Activated CD4-positive, CD25-positive, alpha-beta regulatory T cell treated with anti-CD3 and anti-CD28 coated beads, Interleukin-2, amount 50 U/mL, for 24 hours (primary cell): ENCODE data around the gene SHCBP1L.
A peak's percentile ranks its signal among the peaks of the same experiment; 100 is the strongest.
"Not testable (repeated sequence)": the region's sequence is repeated elsewhere in the genome, so short reads cannot be mapped to it uniquely, and the experiment has no call there.

Experiments used
- ATAC-seq, 2 donors: fragments of 150-1000 bp; cut with Tn5 transposase; one replicate each; pipeline ENCODE4 v1.10.0; 2021; ENCODE audit warnings: mild to moderate bottlenecking in 1 of 2, moderate library complexity in 1 of 2

The SHCBP1L gene

DNA sequence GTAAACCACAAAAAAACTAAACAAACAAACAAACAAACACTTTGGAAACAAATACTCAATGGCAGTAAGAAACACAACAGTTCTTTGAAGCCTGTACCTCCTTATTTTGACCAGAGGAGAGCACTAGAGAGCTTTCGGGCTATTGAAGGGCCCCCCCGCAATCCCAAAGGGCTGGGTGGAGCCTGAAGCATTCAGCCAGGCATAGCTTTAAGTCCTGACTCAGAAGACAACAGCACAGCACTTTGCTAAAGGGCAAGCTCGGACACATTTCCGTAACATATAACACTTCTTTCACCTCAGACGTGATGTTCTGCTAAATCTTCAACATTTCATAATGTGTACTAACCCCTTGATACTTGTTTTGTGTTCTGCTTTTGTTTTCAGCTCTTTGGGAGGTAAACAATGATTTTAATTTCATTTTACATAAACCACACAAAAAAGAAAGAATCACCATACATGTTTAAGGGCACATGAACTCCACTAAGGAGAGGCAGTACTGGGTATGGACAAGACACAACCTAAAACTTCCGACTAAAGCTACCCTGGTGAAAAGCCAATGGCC, 9.7 kb upstream of the SHCBP1L start:
- peak in 1 of 2 donors; percentile 56 for ATAC-seq

GRCh38 chr1:182960046-182960445, 7.1 kb upstream of the SHCBP1L start:
- ATAC-seq, result no peak

- no peak for ATAC-seq
Measured at GRCh38 chr1:182957902-182958395, 5.0 kb upstream of the SHCBP1L start.

GRCh38 chr1:182956708-182957365, 3.9 kb upstream of the SHCBP1L start:
- no peak for ATAC-seq

DNA sequence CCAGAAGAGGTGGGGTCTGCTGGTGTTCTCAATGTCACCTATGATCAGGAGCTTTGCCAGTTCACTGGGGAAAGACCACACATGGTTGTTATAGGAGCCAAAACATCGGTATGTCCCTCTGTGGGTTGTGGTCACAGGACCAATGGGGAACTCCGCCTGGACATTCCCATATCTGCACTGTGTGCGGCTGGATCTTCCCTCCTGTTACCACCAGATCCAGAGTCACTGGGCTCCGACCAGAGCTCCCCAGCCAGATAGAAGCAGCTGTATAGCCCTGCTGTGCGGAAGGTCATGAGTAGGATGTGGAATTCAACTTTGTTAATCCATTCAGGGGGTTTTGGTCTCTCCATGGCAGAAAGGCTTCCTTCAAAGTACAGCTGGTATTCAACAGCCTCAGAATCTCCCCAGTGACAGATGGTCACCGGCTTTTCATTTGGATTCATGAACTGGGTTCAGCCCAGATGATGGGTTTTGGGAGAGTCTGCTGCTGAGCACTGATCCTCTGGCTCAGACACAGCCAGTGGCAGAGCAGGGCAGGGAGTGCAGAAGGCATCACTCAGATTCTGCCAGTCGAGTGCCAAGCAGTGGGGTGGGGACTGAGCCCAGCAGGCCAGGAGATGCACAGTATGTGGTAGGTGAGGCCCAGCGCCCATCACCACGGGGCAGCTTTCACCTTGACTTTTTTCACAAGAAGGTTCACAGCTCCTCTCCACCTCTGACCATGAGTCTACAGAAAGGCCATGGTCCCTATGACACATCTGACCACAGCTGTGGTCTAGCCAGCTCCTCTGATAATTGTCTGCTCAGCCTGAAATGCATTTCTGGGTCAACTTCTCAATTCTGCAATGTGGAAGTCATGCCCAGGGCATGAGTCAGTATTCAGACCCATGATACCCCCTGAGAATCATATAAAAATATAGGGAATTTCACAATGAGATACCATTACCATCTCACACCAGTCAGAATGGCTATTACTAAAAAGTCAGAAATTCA, 2.9 kb upstream of the SHCBP1L start:
- no peak for ATAC-seq

DNA sequence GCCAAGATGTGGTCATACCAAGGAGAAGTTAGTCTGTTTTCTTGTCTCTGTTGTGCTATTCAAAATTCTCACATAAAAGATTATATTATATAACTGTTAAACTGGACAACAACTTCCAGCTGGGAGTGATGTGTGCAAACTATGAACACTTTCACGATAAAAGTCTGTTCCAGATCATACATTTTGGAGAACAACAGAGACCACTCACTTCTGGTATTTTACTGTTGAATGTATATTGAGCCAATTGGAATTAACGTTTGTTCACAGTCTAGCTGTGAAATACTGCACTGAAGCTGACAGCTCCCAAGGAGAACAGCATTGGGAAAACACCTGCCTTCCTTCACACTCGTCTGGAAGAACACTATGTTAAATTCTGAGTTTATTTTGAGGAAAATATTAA, 860 bp upstream of the SHCBP1L start:
- no peak for ATAC-seq

GRCh38 chr1:182943336-182943735, 9.6 kb downstream of the SHCBP1L start:
- ATAC-seq, result not testable (repeated sequence)

DNA sequence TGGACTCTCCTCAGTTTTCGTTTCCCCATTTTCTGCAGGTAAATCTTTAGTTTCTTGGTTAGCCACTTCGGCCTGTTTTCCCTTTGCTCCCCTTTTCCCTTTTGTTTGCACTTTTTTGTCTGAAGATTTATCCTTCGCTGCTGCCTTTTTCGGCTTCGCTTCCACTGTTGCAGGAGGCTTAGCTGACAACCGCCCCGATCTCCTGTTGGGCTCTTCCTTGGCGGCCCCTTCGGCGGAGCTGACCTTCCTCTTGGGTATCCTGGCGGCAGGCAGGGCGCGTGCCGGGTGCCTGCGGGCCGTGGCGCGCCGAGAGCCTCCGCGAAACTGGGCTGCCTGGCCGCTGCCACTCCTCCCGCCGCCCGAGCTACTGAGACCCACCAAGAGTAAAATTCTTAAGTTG, 10.8 kb downstream of the SHCBP1L start:
- not testable (repeated sequence) for ATAC-seq

DNA sequence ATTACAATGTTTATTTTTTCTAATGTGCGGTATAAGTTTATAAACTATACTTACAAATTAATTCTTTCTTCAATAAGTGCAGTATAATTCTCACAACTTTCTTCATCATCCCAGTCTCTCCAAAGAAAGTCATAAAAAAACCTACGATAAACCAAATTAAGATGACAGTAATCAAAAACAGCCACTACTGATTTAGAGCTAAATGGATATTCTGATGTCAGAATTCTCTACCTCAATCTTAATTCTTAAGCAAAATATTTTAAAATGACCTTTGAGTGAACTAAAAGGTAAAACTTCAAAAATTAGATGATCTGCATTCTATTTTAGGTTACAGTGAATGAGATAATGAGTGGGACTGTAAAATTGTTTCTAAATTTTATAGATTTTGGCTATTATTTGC, 13.6 kb downstream of the SHCBP1L start:
- no peak for ATAC-seq

GRCh38 chr1:182935716-182936115, 17.2 kb downstream of the SHCBP1L start:
- no peak for ATAC-seq

DNA sequence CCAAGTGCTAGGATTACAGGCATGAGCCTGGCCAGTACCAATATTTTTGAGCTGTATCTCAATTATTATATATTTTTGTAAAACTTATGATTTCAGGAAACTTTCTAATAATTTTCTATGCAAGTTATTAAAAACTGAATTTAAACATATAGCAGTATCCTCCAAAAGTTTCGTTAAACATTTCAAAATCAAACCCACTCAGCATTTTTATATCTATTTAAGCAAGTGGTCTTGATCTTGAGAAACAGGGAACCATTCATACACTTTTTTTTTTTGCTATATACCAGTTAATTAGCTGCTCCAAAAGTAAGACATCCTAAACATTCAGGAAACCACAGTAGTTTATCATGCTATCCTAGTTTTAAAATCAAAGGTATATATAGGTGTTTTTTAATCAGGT, 22.0 kb downstream of the SHCBP1L start:
- no peak for ATAC-seq

- ATAC-seq, result no peak
Measured at GRCh38 chr1:182927693-182928433, 25.1 kb downstream of the SHCBP1L start.

DNA sequence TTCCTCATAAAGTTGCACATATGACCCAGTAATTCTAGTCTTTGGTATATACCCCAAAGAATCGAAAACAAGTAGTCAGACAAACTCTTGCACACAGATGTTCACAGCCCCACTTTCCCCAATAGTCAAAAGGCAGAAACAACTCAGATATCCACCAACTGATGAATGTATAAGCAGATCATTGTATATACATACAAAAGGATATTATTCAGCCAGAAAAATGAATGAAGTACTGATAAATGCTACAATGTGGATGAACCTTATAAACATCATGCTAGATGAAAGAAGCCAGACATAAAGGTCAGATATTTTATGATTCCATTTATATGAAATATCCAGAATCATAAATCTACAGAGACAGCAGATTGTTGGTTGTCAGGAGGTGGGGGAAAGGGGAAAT, 27.3 kb downstream of the SHCBP1L start:
- ATAC-seq, result no peak

DNA sequence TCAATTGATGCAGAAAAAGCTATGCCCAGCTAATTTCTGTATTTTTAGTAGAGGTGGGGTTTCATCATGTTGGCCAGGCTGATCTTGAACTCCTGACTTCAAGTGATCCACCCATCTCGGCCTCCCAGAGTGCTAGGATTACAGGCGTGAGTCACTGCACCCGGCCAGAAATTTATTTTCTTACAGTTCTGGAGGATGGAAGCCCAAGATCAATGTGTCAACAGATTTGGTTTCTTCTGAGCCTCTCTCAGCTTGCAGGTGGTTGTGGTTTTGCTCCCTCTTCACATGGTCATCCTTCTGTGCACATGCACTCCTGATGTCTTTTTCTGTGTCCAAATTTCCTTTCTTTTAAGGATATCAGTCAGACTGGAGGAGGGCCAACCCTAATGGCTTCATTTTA, 35.6 kb downstream of the SHCBP1L start:
- no peak for ATAC-seq

DNA sequence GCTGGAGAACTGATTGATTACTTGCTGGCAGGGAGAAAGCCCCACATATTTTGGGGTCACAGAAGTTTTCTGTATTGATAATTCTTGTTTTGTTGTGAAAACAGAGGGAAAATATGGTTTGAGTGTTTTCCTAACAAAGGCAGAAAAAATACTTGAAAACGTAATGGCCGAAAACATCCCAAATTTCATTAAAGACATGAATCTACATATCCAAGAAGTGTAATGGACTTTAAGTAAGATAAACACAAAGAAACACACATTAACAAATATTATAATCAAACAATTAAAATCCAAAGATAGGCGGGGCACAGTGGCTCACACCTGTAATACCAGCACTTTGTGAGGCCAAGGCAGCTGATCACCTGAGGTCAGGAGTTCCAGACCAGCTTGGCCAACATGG, 39.6 kb downstream of the SHCBP1L start:
- no peak for ATAC-seq

DNA sequence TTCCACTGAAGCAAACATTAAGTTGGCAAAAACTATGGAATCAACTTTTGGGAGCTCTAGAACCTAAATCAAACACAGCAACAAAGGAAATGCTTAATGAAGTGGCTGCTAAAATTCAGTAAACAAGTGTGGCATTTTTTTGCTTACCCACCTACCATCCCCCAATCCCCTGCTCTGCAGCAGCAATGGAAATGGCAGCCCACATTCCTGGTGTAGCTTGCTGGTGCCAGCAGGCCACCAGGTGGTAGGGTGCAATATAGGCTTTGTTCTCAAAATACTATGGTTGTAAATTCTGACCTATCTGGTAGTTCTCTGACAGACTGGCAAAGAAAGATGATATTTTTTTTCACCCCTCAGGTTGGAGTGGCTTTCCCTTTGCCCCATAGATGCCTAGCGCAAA, 42.8 kb downstream of the SHCBP1L start:
- no peak for ATAC-seq

DNA sequence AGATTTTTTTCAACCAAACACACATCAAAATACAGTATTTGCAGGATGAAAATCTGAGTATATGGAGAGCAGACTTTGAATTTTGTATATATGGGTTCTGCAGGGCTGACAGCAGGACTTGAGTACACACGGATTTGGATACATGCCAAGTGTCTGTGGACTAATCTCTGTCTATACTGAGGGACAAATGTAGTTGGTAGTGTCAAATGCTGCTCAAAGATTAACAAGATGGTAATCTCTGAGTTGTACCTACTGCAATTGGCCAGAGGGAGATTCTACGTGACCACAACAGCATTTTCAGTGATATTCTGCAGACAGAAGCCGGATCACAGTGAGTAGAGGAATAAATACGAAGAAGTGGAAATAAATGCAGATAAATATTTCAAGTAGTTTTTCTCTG, 43.4 kb downstream of the SHCBP1L start:
- no peak for ATAC-seq

DNA sequence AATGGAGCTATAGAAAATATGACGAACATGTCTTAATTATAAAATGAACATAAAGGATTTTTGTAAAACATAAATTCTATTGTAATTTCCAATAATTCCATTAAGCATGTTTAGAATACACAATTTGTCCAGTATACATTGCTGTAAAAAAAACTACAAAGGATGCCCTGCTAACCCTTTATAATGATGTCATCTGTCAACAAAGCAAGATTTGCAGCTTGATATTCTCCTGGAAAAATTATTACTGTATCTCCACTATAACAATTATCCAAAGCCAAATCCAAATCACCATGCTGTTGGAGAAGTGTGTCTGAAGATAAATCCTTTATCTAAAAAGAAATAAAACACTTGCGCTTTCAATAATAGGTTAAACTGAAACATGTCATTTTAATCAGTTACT, 47.6 kb downstream of the SHCBP1L start:
- ATAC-seq, result no peak

DNA sequence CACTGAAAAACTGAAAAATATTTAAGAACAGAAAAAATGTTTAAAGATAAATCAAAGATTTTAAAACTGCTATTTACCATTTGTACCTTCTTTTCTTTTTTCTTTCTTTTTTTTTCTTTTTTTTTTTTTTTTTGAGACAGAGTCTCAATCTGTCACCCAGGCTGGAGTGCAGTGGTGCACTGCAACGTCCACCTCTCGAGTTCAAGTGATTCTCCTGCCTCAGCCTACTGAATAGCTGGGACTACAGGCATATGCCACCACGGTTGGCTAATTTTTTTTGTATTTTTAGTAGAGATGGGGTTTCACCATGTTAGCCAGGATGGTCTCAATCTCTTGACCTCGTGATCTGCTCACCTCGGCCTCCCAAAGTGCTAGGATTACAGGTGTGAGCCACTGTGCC, 51.0 kb downstream of the SHCBP1L start:
- ATAC-seq, result not testable (repeated sequence)

- no peak for ATAC-seq
Measured at GRCh38 chr1:182897696-182898095, 55.3 kb downstream of the SHCBP1L start.

DNA sequence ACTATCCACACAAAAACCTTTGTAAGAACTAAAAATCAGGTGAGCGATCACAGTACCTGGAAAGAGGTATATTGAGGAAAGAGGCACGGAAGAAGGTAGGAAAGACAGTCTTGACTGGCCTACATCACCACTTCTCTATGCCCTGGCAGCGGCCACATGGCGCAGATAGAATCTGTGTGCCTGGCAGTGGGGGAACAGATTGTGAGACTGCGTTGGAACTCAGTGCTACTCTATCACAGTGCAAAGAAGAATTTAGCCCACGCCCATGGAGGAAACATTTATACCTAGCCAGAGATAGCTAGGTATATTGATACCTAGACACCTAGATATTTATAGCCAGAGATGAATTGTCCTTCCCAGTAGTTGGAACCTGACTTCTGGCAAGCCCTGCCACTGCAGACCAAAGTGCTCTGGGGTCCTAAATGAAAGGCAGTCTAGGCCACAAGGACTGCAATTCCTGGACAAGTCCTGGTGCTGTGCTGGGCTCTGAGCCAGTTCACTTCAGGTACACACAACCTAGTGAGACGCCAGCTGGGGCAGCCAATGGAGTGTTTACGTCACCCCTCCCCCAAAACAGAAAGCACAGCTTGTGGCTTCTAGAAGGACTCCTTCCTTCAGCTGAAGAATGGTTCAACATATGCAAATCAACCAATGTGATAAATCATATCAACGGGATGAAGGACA, 61.9 kb downstream of the SHCBP1L start:
- no peak for ATAC-seq

- peak in 1 of 2 donors; percentile 28 for ATAC-seq
Measured at GRCh38 chr1:182889997-182890396, 63.0 kb downstream of the SHCBP1L start.
